Thyroid gland (tissue), 4 donors: ENCODE results near the gene SPTLC3.
A peak's percentile ranks its signal among the peaks of the same experiment; 100 is the strongest.

Experiments used
- CTCF ChIP-seq, 6 experiments: fragments of 200-600 bp in 3 of 6; fragments of 450-650 bp in 3 of 6; sonication (generic) in 3 of 6; IDR thresholded peaks; one replicate each; pipeline ENCODE4 v1.5.1; 2016 to 2019; ENCODE audit warnings: antibody characterized with exemption in 6 of 6, mild to moderate bottlenecking in 2 of 6, inconsistent platforms in 1 of 6, moderate library complexity in 1 of 6
- POLR2A ChIP-seq, 2 donors: fragments of 450-650 bp; IDR thresholded peaks; one replicate each; pipeline ENCODE4 v1.6.1; 2017; ENCODE audit warnings: antibody characterized with exemption in 2 of 2, mild to moderate bottlenecking in 2 of 2, moderate library complexity in 1 of 2

- TF ChIP-seq POLR2A (IDR thresholded peaks at IDR 0.05) (peak in 1 of 2 donors; percentile 4), CTCF (IDR thresholded peaks at IDR 0.05) (no peak)
These were observed 139.2 kb downstream of the SPTLC3 start for GRCh38 chr20:13147971-13148370.
